CD8-positive, alpha-beta memory T cell (primary cell): ENCODE results near the gene ARID3C. TPM values are rescaled to one million over a fixed set of nuclear protein-coding genes. Genes with fewer than 3 reads are reported as not detected.

Experiments used
- CTCF ChIA-PET: fragments of 350-600 bp; sonication (Branson Sonifier 250); formaldehyde crosslinking; loops from one replicate; lab custom pipeline; 2021; ENCODE audit warnings: antibody characterized with exemption; lab: Charles Lee
- POLR2A ChIA-PET: fragments of 350-600 bp; sonication (Branson Sonifier 250); formaldehyde crosslinking; loops from one replicate; lab custom pipeline; 2021; ENCODE audit warnings: antibody characterized with exemption; lab: Charles Lee
- DNase-seq, 5 donors: peaks; one replicate each; pipeline versions ENCODE4 v3.0.0 to v3.0.0-alpha.2; 2020 to 2022; ENCODE audit warnings: mixed read lengths in 1 of 5
- H3K27ac ChIP-seq: one replicate; pipeline ENCODE4 v1.7.0; 2013; ENCODE audit warnings: low read depth, mild to moderate bottlenecking, low read length, moderate library complexity
- H3K27me3 ChIP-seq: 2 replicates; pipeline ENCODE4 v1.7.0; 2013; ENCODE audit warnings: low read length, mild to moderate bottlenecking; ENCODE audit not compliant: insufficient read depth, poor library complexity, severe bottlenecking
- H3K36me3 ChIP-seq: 2 replicates; pipeline ENCODE4 v1.7.0; 2013; ENCODE audit warnings: mild to moderate bottlenecking, low read length, moderate library complexity; ENCODE audit not compliant: insufficient read depth
- H3K4me1 ChIP-seq: 2 replicates; pipeline ENCODE4 v1.7.0; 2013; ENCODE audit warnings: mild to moderate bottlenecking, low read length, moderate library complexity; ENCODE audit not compliant: insufficient read depth
- H3K4me3 ChIP-seq: 2 replicates; pipeline ENCODE4 v1.7.0; 2013; ENCODE audit warnings: mild to moderate bottlenecking, low read length
- H3K9me3 ChIP-seq: 2 replicates; pipeline ENCODE4 v1.7.0; 2013; ENCODE audit warnings: mild to moderate bottlenecking, low read length
- H3K27ac Mint-ChIP-seq, 8 donors: one replicate each; pipeline ENCODE4 v1.8.0; 2020 to 2021; ENCODE audit warnings: mixed read lengths in 8 of 8, mild to moderate bottlenecking in 6 of 8, inconsistent platforms in 3 of 8, moderate library complexity in 3 of 8
- H3K27me3 Mint-ChIP-seq, 2 donors: one replicate each; pipeline ENCODE4 v1.8.0; 2020 to 2021; ENCODE audit warnings: mixed read lengths in 2 of 2, mild to moderate bottlenecking in 1 of 2, moderate library complexity in 1 of 2
- H3K36me3 Mint-ChIP-seq, 3 donors: one replicate each; pipeline ENCODE4 v1.8.0; 2020 to 2021; ENCODE audit warnings: mixed read lengths in 3 of 3, inconsistent platforms in 1 of 3, mild to moderate bottlenecking in 1 of 3
- H3K4me1 Mint-ChIP-seq, 3 donors: one replicate each; pipeline ENCODE4 v1.8.0; 2020 to 2021; ENCODE audit warnings: mixed read lengths in 3 of 3, inconsistent platforms in 1 of 3, mild to moderate bottlenecking in 1 of 3
- H3K4me3 Mint-ChIP-seq, 7 donors: one replicate each; pipeline ENCODE4 v1.8.0; 2020 to 2021; ENCODE audit warnings: mixed read lengths in 7 of 7, mild to moderate bottlenecking in 6 of 7, moderate library complexity in 4 of 7, inconsistent platforms in 2 of 7
- H3K9me3 Mint-ChIP-seq, 5 donors: one replicate each; pipeline ENCODE4 v1.8.0; 2020 to 2022; ENCODE audit warnings: mixed read lengths in 5 of 5, mild to moderate bottlenecking in 3 of 5, moderate library complexity in 2 of 5, inconsistent platforms in 1 of 5
- polyA plus RNA-seq: library from polyadenylated mRNA; unstranded; fragments of 300-500 nt; fragmentation: Illumina TruSeq; gene quantifications from one replicate; pipeline ENCODE4 v1.2.3, GENCODE V29; 2021
- total RNA-seq, 2 experiments: library from RNA; stranded (reverse); gene quantifications; one replicate each; pipeline ENCODE4 v1.2.3, GENCODE V29; 2021

The ARID3C gene
- total and polyA plus RNA-seq, 3 experiments from 2014 or later, result 0.22 to 0.44 TPM; not detected in 1

GRCh38 chr9:34665381-34666250 lies 36.8 kb upstream of the ARID3C start:
- Mint-ChIP-seq H3K27ac (peak overlapping the region; percentile 87 to 99 (median 98)), H3K36me3 (peaks cover 5 to 14% (median 13%) of the 10 kb centered on the region in 3 donors), H3K9me3 (peaks cover 0 to 11% (median 4%) of the 10 kb centered on the region in 5 donors), H3K4me1 (peaks cover 34 to 55% (median 41%) of the 10 kb centered on the region in 3 donors), H3K27me3 (peaks cover 0 to 4% of the 10 kb centered on the region in 2 donors), H3K4me3 (peak overlapping the region; percentile 82 to 97 (median 89))
- ChIA-PET POLR2A (interaction anchor here (0.7 to 3.0 kb wide), 5 partner anchors 19 to 53 kb away, joined by 3 to 20 read pairs (median 3); partner anchors contain the start of genes DCTN3, GALT and RPP25L), CTCF (interaction anchor here (1.1 to 5.0 kb wide), 9 partner anchors 10 to 49 kb away, joined by 3 to 54 read pairs (median 10); partner anchors contain the start of genes GALT, IL11RA and SIGMAR1)
- Histone ChIP-seq H3K9me3 (no peaks in the 10 kb centered on the region), H3K36me3 (no peaks in the 10 kb centered on the region), H3K4me3 (peak overlapping the region; percentile 87), H3K4me1 (peaks cover 48% of the 10 kb centered on the region), H3K27ac (peak overlapping the region; percentile 96), H3K27me3 (no peaks in the 10 kb centered on the region)
- peak; percentile 84 to 93 (median 86) for DNase-seq

GRCh38 chr9:34665067-34665380 lies 36.2 kb upstream of the ARID3C start:
- no peak for DNase-seq
- Mint-ChIP-seq H3K27ac (peak overlapping the region; percentile 87 to 99 (median 97)), H3K4me1 (peaks cover 34 to 55% (median 41%) of the 10 kb centered on the region in 3 donors), H3K36me3 (peaks cover 5 to 20% (median 13%) of the 10 kb centered on the region in 3 donors), H3K4me3 (peak overlapping the region; percentile 82 to 97 (median 89)), H3K27me3 (peaks cover 0 to 4% of the 10 kb centered on the region in 2 donors), H3K9me3 (peaks cover 0 to 9% (median 4%) of the 10 kb centered on the region in 5 donors)
- CTCF ChIA-PET, result interaction anchor here (1.1 to 5.0 kb wide), 9 partner anchors 9 to 48 kb away, joined by 3 to 54 read pairs (median 10); partner anchors contain the start of genes GALT, IL11RA and SIGMAR1
- POLR2A ChIA-PET, result interaction anchor here (0.6 to 3.0 kb wide), 6 partner anchors 9 to 53 kb away, joined by 3 to 20 read pairs (median 3); partner anchors contain the start of genes DCTN3, GALT and RPP25L
- peaks cover 48% of the 10 kb centered on the region for H3K4me1 ChIP-seq
- H3K4me3 ChIP-seq, result peak overlapping the region; percentile 65
- H3K27ac ChIP-seq, result peak overlapping the region; percentile 43
- no peaks in the 10 kb centered on the region for H3K9me3 ChIP-seq
- H3K27me3 ChIP-seq, result no peaks in the 10 kb centered on the region
- H3K36me3 ChIP-seq, result peaks cover 4% of the 10 kb centered on the region

- Histone ChIP-seq H3K27ac (peak overlapping the region; percentile 43), H3K4me1 (peaks cover 48% of the 10 kb centered on the region), H3K4me3 (peak overlapping the region; percentile 65), H3K9me3 (no peaks in the 10 kb centered on the region), H3K27me3 (no peaks in the 10 kb centered on the region), H3K36me3 (peaks cover 7% of the 10 kb centered on the region)
- ChIA-PET CTCF (interaction anchor here (1.1 to 5.0 kb wide), 10 partner anchors 9 to 61 kb away, joined by 3 to 54 read pairs (median 8); partner anchors contain the start of genes GALT, IL11RA and SIGMAR1), POLR2A (interaction anchor here (0.6 to 3.0 kb wide), 7 partner anchors 9 to 52 kb away, joined by 3 to 20 read pairs (median 3); partner anchors contain the start of genes DCTN3, GALT, RPP25L and SIGMAR1)
- Mint-ChIP-seq H3K27me3 (peaks cover 0 to 4% of the 10 kb centered on the region in 2 donors), H3K27ac (peak overlapping the region; percentile 87 to 99 (median 96)), H3K9me3 (peaks cover 0 to 5% (median 4%) of the 10 kb centered on the region in 5 donors), H3K36me3 (peaks cover 5 to 21% (median 13%) of the 10 kb centered on the region in 3 donors), H3K4me1 (peaks cover 34 to 55% (median 41%) of the 10 kb centered on the region in 3 donors), H3K4me3 (peak overlapping the region; percentile 82 to 97 (median 89))
- DNase-seq, result peak; percentile 59 to 80 (median 70)
Observed at GRCh38 chr9:34664281-34665066, 35.6 kb upstream of the ARID3C start.

GRCh38 chr9:34663303-34663605 lies 34.4 kb upstream of the ARID3C start:
- no peaks in the 10 kb centered on the region for H3K27me3 ChIP-seq
- H3K9me3 ChIP-seq, result no peaks in the 10 kb centered on the region
- Mint-ChIP-seq H3K27ac (peak overlapping the region; percentile 86 to 99 (median 95)), H3K27me3 (peaks cover 0 to 4% of the 10 kb centered on the region in 2 donors), H3K36me3 (peaks cover 0 to 19% (median 8%) of the 10 kb centered on the region in 3 donors), H3K4me1 (peaks cover 34 to 55% (median 41%) of the 10 kb centered on the region in 3 donors), H3K4me3 (peak overlapping the region in 6 of 7 donors; percentile 57 to 83 (median 69)), H3K9me3 (no peaks in the 10 kb centered on the region)
- DNase-seq, result peak in 3 of 5 donors; percentile 13 to 45 (median 24)
- peaks cover 7% of the 10 kb centered on the region for H3K36me3 ChIP-seq
- POLR2A ChIA-PET, result interaction anchor here (2.1 to 3.0 kb wide), 2 partner anchors 17 to 25 kb away, joined by 7 to 20 read pairs; partner anchors contain the start of genes GALT and SIGMAR1
- H3K4me1 ChIP-seq, result peaks cover 48% of the 10 kb centered on the region
- H3K27ac ChIP-seq, result peak overlapping the region; percentile 46
- CTCF ChIA-PET, result interaction anchor here (1.5 to 4.7 kb wide), 4 partner anchors 14 to 59 kb away, joined by 7 to 54 read pairs (median 14); partner anchors contain the start of genes GALT, IL11RA and SIGMAR1
- no peak overlapping the region for H3K4me3 ChIP-seq

- ChIA-PET POLR2A (interaction anchor here (2.1 to 3.0 kb wide), 2 partner anchors 16 to 25 kb away, joined by 7 to 20 read pairs; partner anchors contain the start of genes GALT and SIGMAR1), CTCF (interaction anchor here (1.3 to 4.7 kb wide), 7 partner anchors 13 to 59 kb away, joined by 4 to 54 read pairs (median 16); partner anchors contain the start of genes GALT, IL11RA, RPP25L and SIGMAR1)
- H3K9me3 ChIP-seq, result no peaks in the 10 kb centered on the region
- Mint-ChIP-seq H3K27me3 (peaks cover 0 to 4% of the 10 kb centered on the region in 2 donors), H3K27ac (peak within 1 kb of the TSS; percentile 86 to 99 (median 95)), H3K4me3 (peak within 1 kb of the TSS in 6 of 7 donors; percentile 57 to 83 (median 69)), H3K9me3 (no peaks in the 10 kb centered on the region), H3K36me3 (peaks cover 0 to 19% (median 8%) of the 10 kb centered on the region in 3 donors), H3K4me1 (peaks cover 34 to 53% (median 41%) of the 10 kb centered on the region in 3 donors)
- peak within 1 kb of the TSS; percentile 46 for H3K27ac ChIP-seq
- no peaks in the 10 kb centered on the region for H3K27me3 ChIP-seq
- no peak for DNase-seq
- H3K36me3 ChIP-seq, result peaks cover 7% of the 10 kb centered on the region
- no peak within 1 kb of the TSS for H3K4me3 ChIP-seq
- peaks cover 48% of the 10 kb centered on the region for H3K4me1 ChIP-seq
Observed at GRCh38 chr9:34662526-34663302, 33.8 kb upstream of the ARID3C start, which contains the start of gene CCL27. TSS of gene CCL27 (minus strand) at chr9:34662657. CDS start at chr9:34662633, 24 bp downstream.

GRCh38 chr9:34659592-34660253 lies 30.9 kb upstream of the ARID3C start:
- Histone ChIP-seq H3K9me3 (no peaks in the 10 kb centered on the region), H3K4me1 (peaks cover 36% of the 10 kb centered on the region), H3K27ac (no peak overlapping the region), H3K36me3 (peaks cover 7% of the 10 kb centered on the region), H3K4me3 (no peak overlapping the region), H3K27me3 (no peaks in the 10 kb centered on the region)
- Mint-ChIP-seq H3K9me3 (no peaks in the 10 kb centered on the region), H3K4me3 (no peak overlapping the region), H3K27me3 (no peaks in the 10 kb centered on the region), H3K36me3 (peaks cover 0 to 19% (median 8%) of the 10 kb centered on the region in 3 donors), H3K4me1 (peaks cover 27 to 37% (median 34%) of the 10 kb centered on the region in 3 donors), H3K27ac (peak overlapping the region in 2 of 8 donors; percentile 26 to 45)
- DNase-seq, result no peak
- CTCF ChIA-PET, result interaction anchor here (3.2 to 4.4 kb wide), 3 partner anchors 13 to 43 kb away, joined by 16 to 25 read pairs (median 16); partner anchors contain the start of gene GALT
- POLR2A ChIA-PET, result interaction anchor here (1.2 kb wide), 1 partner anchor 12 kb away, joined by 3 read pairs; no protein-coding TSS in a partner anchor
